HuH-7.5 (cell line): Measurements from ENCODE around the gene NF2.

Experiments
- DNase-seq: peaks from one replicate; pipeline ENCODE4 v3.0.0; 2011; ENCODE audit warnings: low spot score

Gene NF2

GRCh38 chr22:29668673-29669072, 65.2 kb downstream of the NF2 start:
- DNase-seq = no peak

- no peak for DNase-seq
Observed at GRCh38 chr22:29670626-29671025, 67.2 kb downstream of the NF2 start.

- DNase-seq = no peak
Observed at GRCh38 chr22:29673361-29674066, 70.1 kb downstream of the NF2 start.

- DNase-seq = no peak
Observed at GRCh38 chr22:29674121-29674520, 70.7 kb downstream of the NF2 start.

- DNase-seq = no peak
Observed at GRCh38 chr22:29679316-29679715, 75.9 kb downstream of the NF2 start.

- DNase-seq = no peak
Observed at GRCh38 chr22:29683536-29683935, 80.1 kb downstream of the NF2 start.

GRCh38 chr22:29684244-29684643, 80.8 kb downstream of the NF2 start:
- no peak for DNase-seq

- DNase-seq = no peak
Observed at GRCh38 chr22:29689206-29689879, 85.9 kb downstream of the NF2 start.

- peak; percentile 86 for DNase-seq
Observed at GRCh38 chr22:29689880-29690213, 86.4 kb downstream of the NF2 start.

- DNase-seq = no peak
Observed at GRCh38 chr22:29690476-29690875, 87.0 kb downstream of the NF2 start.

GRCh38 chr22:29691636-29692326, 88.3 kb downstream of the NF2 start:
- DNase-seq = no peak

GRCh38 chr22:29692327-29692640, 88.9 kb downstream of the NF2 start:
- DNase-seq = no peak

- no peak for DNase-seq
Observed at GRCh38 chr22:29693161-29693560, 89.7 kb downstream of the NF2 start.

- no peak for DNase-seq
Observed at GRCh38 chr22:29693671-29694070, 90.2 kb downstream of the NF2 start.

GRCh38 chr22:29695129-29695926, 91.9 kb downstream of the NF2 start:
- DNase-seq = no peak

GRCh38 chr22:29697853-29698598, 94.6 kb downstream of the NF2 start:
- no peak for DNase-seq

GRCh38 chr22:29700206-29700899, 96.9 kb downstream of the NF2 start:
- no peak for DNase-seq

- DNase-seq = no peak
Observed at GRCh38 chr22:29700900-29701154, 97.4 kb downstream of the NF2 start.

- no peak for DNase-seq
Observed at GRCh38 chr22:29701155-29701999, 97.9 kb downstream of the NF2 start.

- DNase-seq = no peak
Observed at GRCh38 chr22:29702000-29702930, 98.8 kb downstream of the NF2 start.
